GM19099 (cell line): ENCODE data around the gene B4GALT1.

Experiments used
- POLR2A ChIP-seq: IDR thresholded peaks from 3 replicates; pipeline ENCODE4 v1.6.1; 2011; ENCODE audit warnings: low read depth; ENCODE audit not compliant: insufficient read length; ENCODE audit errors: extremely low read depth

B4GALT1 gene

GRCh38 chr9:33188711-33189110 is 21.6 kb upstream of the B4GALT1 start:
- no peak for TF ChIP-seq POLR2A

- TF ChIP-seq POLR2A: no peak
Measured at GRCh38 chr9:33187519-33188218, 20.5 kb upstream of the B4GALT1 start.

GRCh38 chr9:33186457-33187168 is 19.5 kb upstream of the B4GALT1 start:
- TF ChIP-seq POLR2A: no peak

- no peak for TF ChIP-seq POLR2A
Measured at GRCh38 chr9:33185858-33186257, 18.7 kb upstream of the B4GALT1 start.

- TF ChIP-seq POLR2A: no peak
Measured at GRCh38 chr9:33185406-33185805, 18.3 kb upstream of the B4GALT1 start.

GRCh38 chr9:33184963-33185362 is 17.8 kb upstream of the B4GALT1 start:
- TF ChIP-seq POLR2A: no peak

- TF ChIP-seq POLR2A: no peak
Measured at GRCh38 chr9:33182519-33182918, 15.4 kb upstream of the B4GALT1 start.

- TF ChIP-seq POLR2A: no peak
Measured at GRCh38 chr9:33180526-33181184, 13.5 kb upstream of the B4GALT1 start.

- no peak for TF ChIP-seq POLR2A
Measured at GRCh38 chr9:33178972-33179697, 12.0 kb upstream of the B4GALT1 start.

GRCh38 chr9:33177639-33178038 is 10.5 kb upstream of the B4GALT1 start:
- no peak for TF ChIP-seq POLR2A

GRCh38 chr9:33177086-33177485 is 9.9 kb upstream of the B4GALT1 start:
- TF ChIP-seq POLR2A: no peak

- TF ChIP-seq POLR2A: no peak
Measured at GRCh38 chr9:33175649-33176325, 8.7 kb upstream of the B4GALT1 start.

- no peak for TF ChIP-seq POLR2A
Measured at GRCh38 chr9:33172256-33173238, 5.4 kb upstream of the B4GALT1 start.
